PC-3 (cell line): ENCODE results near the gene ADCY9.

Experiments
- CTCF ChIP-seq: fragments of 300-600 bp; sonication (generic); conservative IDR thresholded peaks from 2 replicates; pipeline ENCODE4 v1.5.1; 2017; ENCODE audit warnings: antibody characterized with exemption, low read depth, mild to moderate bottlenecking, low read length
- EZH2 ChIP-seq: fragments of 300-600 bp; sonication (generic); IDR thresholded peaks from one replicate; pipeline ENCODE4 v1.6.1; 2017; ENCODE audit warnings: antibody characterized with exemption, mild to moderate bottlenecking, low read length; ENCODE audit not compliant: unreplicated experiment

GRCh38 chr16:4087099-4087885 is 28.9 kb downstream of the ADCY9 start:
- no peak for TF ChIP-seq CTCF
- no peak for TF ChIP-seq EZH2
